Measurements from ENCODE around the gene ADAMTS13. TPM values are rescaled to one million over a fixed set of nuclear protein-coding genes. Genes with fewer than 3 reads are reported as not detected.
A peak's percentile ranks its signal among the peaks of the same experiment; 100 is the strongest.

The ADAMTS13 gene
- total and polyA plus RNA-seq, 2 experiments from 2014 or later = 1.4 to 2.2 TPM

- no peaks in the 10 kb centered on the region for H3K9me2 ChIP-seq (ENCODE audit: insufficient read depth)
- no peak overlapping the region for H3K9ac ChIP-seq
- H3K27ac ChIP-seq = no peak overlapping the region
- no peaks in the 10 kb centered on the region for H3K9me3 ChIP-seq (ENCODE audit: low read depth)
- no peaks in the 10 kb centered on the region for H3K79me2 ChIP-seq (ENCODE audit: insufficient read depth)
- peaks cover 7% of the 10 kb centered on the region; the same call in 1 of the 2 replicates for H3K27me3 ChIP-seq (replicated peaks; ENCODE audit: insufficient read depth)
- WGBS, 2 experiments (ENCODE audit: low coverage in 1 of 2, low lambda C conversion rate in 2 of 2, missing lambda C conversion rate in 2 of 2) = 88 to 90% methylated on average over 21 to 22 of the region's 22 CpGs
- no peaks in the 10 kb centered on the region for H4K20me1 ChIP-seq (ENCODE audit: insufficient read depth)
- H3K4me1 ChIP-seq (ENCODE audit: insufficient read depth) = no peaks in the 10 kb centered on the region
- TF ChIP-seq EZH2phosphoT487 (IDR thresholded peaks at IDR 0.05; ENCODE audit: insufficient read depth, low read depth) = no peak
- no peak for TF ChIP-seq EZH2 (IDR thresholded peaks at IDR 0.05; ENCODE audit: insufficient read depth, poor library complexity, severe bottlenecking)
- H3K4me3 ChIP-seq = no peak overlapping the region
- DNase-seq = no peak
- in situ Hi-C loops (cut with MboI) = no loop called here
- H2AFZ ChIP-seq = no peak overlapping the region
- H3K4me2 ChIP-seq (ENCODE audit: unreplicated experiment) = no peak overlapping the region
- no peaks in the 10 kb centered on the region for H3K36me3 ChIP-seq (ENCODE audit: low read depth)
- H3F3A ChIP-seq (ENCODE audit: insufficient read depth) = 0 out of 2 replicates have a peak, but pooled peaks cover 6% of the 10 kb centered on the region
These were observed 3.0 kb downstream of the ADAMTS13 start for GRCh38 chr9:133425049-133425632.

- Histone ChIP-seq H3K9me3 (ENCODE audit: low read depth) (no peaks in the 10 kb centered on the region), H3K4me2 (ENCODE audit: unreplicated experiment) (no peak overlapping the region), H3K36me3 (ENCODE audit: low read depth) (no peaks in the 10 kb centered on the region), H3K9me2 (ENCODE audit: insufficient read depth) (no peaks in the 10 kb centered on the region), H3K79me2 (ENCODE audit: insufficient read depth) (no peaks in the 10 kb centered on the region), H2AFZ (no peak overlapping the region), H3K9ac (no peak overlapping the region), H3K4me3 (no peak overlapping the region), H3K27me3 (replicated peaks; ENCODE audit: insufficient read depth) (peaks cover 7% of the 10 kb centered on the region; the same call in 1 of the 2 replicates), H3K27ac (no peak overlapping the region), H3F3A (ENCODE audit: insufficient read depth) (no peaks in the 10 kb centered on the region), H4K20me1 (ENCODE audit: insufficient read depth) (no peaks in the 10 kb centered on the region), H3K4me1 (ENCODE audit: insufficient read depth) (no peaks in the 10 kb centered on the region)
- no peak for DNase-seq
- WGBS, 2 experiments (ENCODE audit: low coverage in 1 of 2, low lambda C conversion rate in 2 of 2, missing lambda C conversion rate in 2 of 2) = 82 to 91% methylated on average over 11 of the region's 11 CpGs
- in situ Hi-C loops (cut with MboI) = no loop called here
- no peak for TF ChIP-seq EZH2phosphoT487 (IDR thresholded peaks at IDR 0.05; ENCODE audit: insufficient read depth, low read depth)
- no peak for TF ChIP-seq EZH2 (IDR thresholded peaks at IDR 0.05; ENCODE audit: insufficient read depth, poor library complexity, severe bottlenecking)
These were observed 3.8 kb downstream of the ADAMTS13 start for GRCh38 chr9:133426011-133426410.

- 72% methylated on average over 10 of the region's 10 CpGs for WGBS, 2 experiments (ENCODE audit: low coverage in 1 of 2, low lambda C conversion rate in 2 of 2, missing lambda C conversion rate in 2 of 2)
These were observed 5.6 kb downstream of the ADAMTS13 start for GRCh38 chr9:133427658-133428348.

GRCh38 chr9:133428617-133429101, 6.5 kb downstream of the ADAMTS13 start:
- WGBS, 2 experiments (ENCODE audit: low coverage in 1 of 2, low lambda C conversion rate in 2 of 2, missing lambda C conversion rate in 2 of 2) = 2% methylated on average over 22 of the region's 57 CpGs; no CpG with 5 or more reads in 1 of the 2 experiments
- Histone ChIP-seq H3K27ac (no peak overlapping the region), H2AFZ (no peak overlapping the region), H3K9ac (no peak overlapping the region), H3K36me3 (ENCODE audit: low read depth) (no peaks in the 10 kb centered on the region), H4K20me1 (ENCODE audit: insufficient read depth) (no peaks in the 10 kb centered on the region), H3K27me3 (replicated peaks; ENCODE audit: insufficient read depth) (peaks cover 7% of the 10 kb centered on the region; the same call in 1 of the 2 replicates), H3K4me2 (ENCODE audit: unreplicated experiment) (no peak overlapping the region), H3K9me3 (ENCODE audit: low read depth) (no peaks in the 10 kb centered on the region), H3K79me2 (ENCODE audit: insufficient read depth) (no peaks in the 10 kb centered on the region), H3F3A (ENCODE audit: insufficient read depth) (no peaks in the 10 kb centered on the region), H3K9me2 (ENCODE audit: insufficient read depth) (no peaks in the 10 kb centered on the region), H3K4me1 (ENCODE audit: insufficient read depth) (no peaks in the 10 kb centered on the region), H3K4me3 (peak overlapping the region; percentile 40; the same call in 1 of the 2 replicates)
- in situ Hi-C loops (cut with MboI) = no loop called here
- TF ChIP-seq EZH2phosphoT487 (IDR thresholded peaks at IDR 0.05; ENCODE audit: insufficient read depth, low read depth) (no peak), EZH2 (IDR thresholded peaks at IDR 0.05; ENCODE audit: insufficient read depth, poor library complexity, severe bottlenecking) (no peak)
- peak; percentile 38 for DNase-seq

More at GRCh38 chr9:133427658-133428348, 5.6 kb downstream of the ADAMTS13 start:
- no peak for DNase-seq
- Histone ChIP-seq H3K79me2 (ENCODE audit: insufficient read depth) (no peaks in the 10 kb centered on the region), H3K4me2 (ENCODE audit: unreplicated experiment) (no peak overlapping the region), H3K4me3 (no peak overlapping the region), H3K36me3 (ENCODE audit: low read depth) (no peaks in the 10 kb centered on the region), H3K27ac (no peak overlapping the region), H3K9me3 (ENCODE audit: low read depth) (no peaks in the 10 kb centered on the region), H2AFZ (no peak overlapping the region), H3K9ac (no peak overlapping the region), H3K4me1 (ENCODE audit: insufficient read depth) (no peaks in the 10 kb centered on the region), H3K27me3 (replicated peaks; ENCODE audit: insufficient read depth) (peaks cover 7% of the 10 kb centered on the region; the same call in 1 of the 2 replicates), H4K20me1 (ENCODE audit: insufficient read depth) (no peaks in the 10 kb centered on the region), H3F3A (ENCODE audit: insufficient read depth) (no peaks in the 10 kb centered on the region), H3K9me2 (ENCODE audit: insufficient read depth) (no peaks in the 10 kb centered on the region)
- in situ Hi-C loops (cut with MboI) = no loop called here
- TF ChIP-seq EZH2phosphoT487 (IDR thresholded peaks at IDR 0.05; ENCODE audit: insufficient read depth, low read depth) (no peak), EZH2 (IDR thresholded peaks at IDR 0.05; ENCODE audit: insufficient read depth, poor library complexity, severe bottlenecking) (no peak)

Data from GM23248 (cell line).